Measurements from ENCODE around the gene RAD1. TPM values are rescaled to one million over a fixed set of nuclear protein-coding genes. Genes with fewer than 3 reads are reported as not detected.

The RAD1 gene
- polyA plus RNA-seq, 1 donor from 2014 or later: 37.2 TPM

GRCh38 chr5:34905564-34905963, 9.7 kb downstream of the RAD1 start:
- H3K36me3 ChIP-seq (ENCODE audit: insufficient read depth, low read length): no peaks in the 10 kb centered on the region
- H3K9me2 ChIP-seq (ENCODE audit: insufficient read depth, low read length): no peaks in the 10 kb centered on the region
- no peaks in the 10 kb centered on the region for H4K20me1 ChIP-seq (ENCODE audit: insufficient read depth)
- no peak overlapping the region for H3K4me3 ChIP-seq (ENCODE audit: low read length)
- no peak overlapping the region for H3K9ac ChIP-seq (ENCODE audit: low read length)
- H3K4me2 ChIP-seq (ENCODE audit: low read length): no peak overlapping the region
- TF ChIP-seq EP300 (conservative IDR thresholded peaks at IDR 0.05; ENCODE audit: poor library complexity, severe bottlenecking): no peak
- TF ChIP-seq EZH2 (IDR thresholded peaks at IDR 0.05; ENCODE audit: borderline replicate concordance, insufficient read depth, low read length, poor library complexity, severe bottlenecking): no peak
- TF ChIP-seq CTCF (IDR thresholded peaks at IDR 0.05; ENCODE audit: poor library complexity, severe bottlenecking): peak; percentile 53
- TF ChIP-seq TAF1 (IDR thresholded peaks at IDR 0.05; ENCODE audit: low read depth): no peak
- peak; percentile 54 for TF ChIP-seq RAD21 (conservative IDR thresholded peaks at IDR 0.05)
- no peak for TF ChIP-seq REST (IDR thresholded peaks at IDR 0.05; ENCODE audit: borderline replicate concordance)
- TF ChIP-seq MXI1 (conservative IDR thresholded peaks at IDR 0.05; ENCODE audit: poor library complexity, severe bottlenecking): no peak
- peak; percentile 59 for TF ChIP-seq SMC3 (conservative IDR thresholded peaks at IDR 0.05; ENCODE audit: poor library complexity)
- TF ChIP-seq POLR2AphosphoS5 (IDR thresholded peaks at IDR 0.05): no peak
- no peak overlapping the region for H3K27ac ChIP-seq (ENCODE audit: low read length)
- H3K79me2 ChIP-seq (replicated peaks; ENCODE audit: insufficient read depth, low read length): no peaks in the 10 kb centered on the region
- H3F3A ChIP-seq (ENCODE audit: insufficient read depth, low read length, poor library complexity, severe bottlenecking): no peaks in the 10 kb centered on the region
- H3K9me3 ChIP-seq (ENCODE audit: low read length): no peaks in the 10 kb centered on the region
- no peak overlapping the region for H2AFZ ChIP-seq (ENCODE audit: low read depth, low read length)
- no peaks in the 10 kb centered on the region for H3K27me3 ChIP-seq (ENCODE audit: insufficient read depth, low read depth, low read length)

- no peak for TF ChIP-seq TAF1 (IDR thresholded peaks at IDR 0.05; ENCODE audit: low read depth)
- TF ChIP-seq REST (IDR thresholded peaks at IDR 0.05; ENCODE audit: borderline replicate concordance): no peak
- TF ChIP-seq SMC3 (conservative IDR thresholded peaks at IDR 0.05; ENCODE audit: poor library complexity): no peak
- TF ChIP-seq POLR2AphosphoS5 (IDR thresholded peaks at IDR 0.05): no peak
- TF ChIP-seq MXI1 (conservative IDR thresholded peaks at IDR 0.05; ENCODE audit: poor library complexity, severe bottlenecking): no peak
- no peak for TF ChIP-seq CTCF (IDR thresholded peaks at IDR 0.05; ENCODE audit: poor library complexity, severe bottlenecking)
- TF ChIP-seq EP300 (conservative IDR thresholded peaks at IDR 0.05; ENCODE audit: poor library complexity, severe bottlenecking): no peak
- TF ChIP-seq EZH2 (IDR thresholded peaks at IDR 0.05; ENCODE audit: borderline replicate concordance, insufficient read depth, low read length, poor library complexity, severe bottlenecking): no peak
- no peak for TF ChIP-seq RAD21 (conservative IDR thresholded peaks at IDR 0.05)
- Histone ChIP-seq H3K9ac (ENCODE audit: low read length) (no peak overlapping the region), H3F3A (ENCODE audit: insufficient read depth, low read length, poor library complexity, severe bottlenecking) (no peaks in the 10 kb centered on the region), H4K20me1 (ENCODE audit: insufficient read depth) (no peaks in the 10 kb centered on the region), H3K27me3 (ENCODE audit: insufficient read depth, low read depth, low read length) (no peaks in the 10 kb centered on the region), H3K36me3 (ENCODE audit: insufficient read depth, low read length) (no peaks in the 10 kb centered on the region), H3K27ac (ENCODE audit: low read length) (no peak overlapping the region), H2AFZ (ENCODE audit: low read depth, low read length) (no peak overlapping the region), H3K9me3 (ENCODE audit: low read length) (no peaks in the 10 kb centered on the region), H3K4me3 (ENCODE audit: low read length) (no peak overlapping the region), H3K4me2 (ENCODE audit: low read length) (no peak overlapping the region), H3K9me2 (ENCODE audit: insufficient read depth, low read length) (no peaks in the 10 kb centered on the region), H3K79me2 (replicated peaks; ENCODE audit: insufficient read depth, low read length) (no peaks in the 10 kb centered on the region)
Observed at GRCh38 chr5:34903260-34903659, 12.0 kb downstream of the RAD1 start.
